GM18511 (cell line): Measurements from ENCODE around the gene DPH1.

Experiments
- ATAC-seq: cut with Tn5 transposase; IDR thresholded peaks from one replicate; pipeline ENCODE4 v1.9.1; 2021; ENCODE audit warnings: mild to moderate bottlenecking, moderate library complexity; ENCODE audit not compliant: unreplicated experiment

Gene DPH1

DNA sequence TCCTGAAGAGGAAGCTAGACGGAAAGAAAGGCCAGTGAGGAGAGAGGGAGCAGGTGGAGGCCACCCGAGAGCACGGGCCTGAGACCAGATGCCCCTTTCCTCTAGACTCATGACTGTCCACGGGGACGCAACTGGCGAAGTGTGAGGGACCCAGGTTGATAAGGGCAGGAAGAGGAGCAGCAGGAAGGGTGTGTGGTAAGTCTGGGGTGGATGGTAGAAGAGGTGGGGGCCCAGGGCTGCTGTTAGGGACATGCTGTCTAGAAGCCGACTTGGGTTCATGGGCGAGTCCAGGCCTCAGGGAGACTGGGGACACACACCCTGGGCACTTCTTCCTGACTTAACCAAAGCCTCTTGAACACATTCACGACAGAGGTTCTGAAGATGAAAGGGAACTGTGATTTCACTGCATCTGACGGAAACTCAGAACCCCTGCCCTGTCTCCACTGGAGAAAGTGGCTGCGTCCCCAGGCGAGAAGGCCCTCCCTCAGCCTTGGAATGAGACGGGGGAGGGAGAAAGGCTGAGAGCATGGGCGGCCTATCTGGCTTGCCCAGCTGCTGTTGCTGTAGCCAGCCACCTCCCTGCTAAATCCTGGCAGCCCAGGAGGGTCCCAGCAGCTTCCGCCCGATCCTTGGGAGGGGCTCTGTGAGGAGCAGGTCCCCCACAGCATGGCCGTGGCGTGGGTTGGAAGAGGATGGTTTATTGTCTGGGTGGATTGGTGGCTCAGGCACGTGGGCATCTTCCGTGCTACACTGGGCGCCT lies 30.9 kb downstream of the DPH1 start:
- ATAC-seq = no peak

DNA sequence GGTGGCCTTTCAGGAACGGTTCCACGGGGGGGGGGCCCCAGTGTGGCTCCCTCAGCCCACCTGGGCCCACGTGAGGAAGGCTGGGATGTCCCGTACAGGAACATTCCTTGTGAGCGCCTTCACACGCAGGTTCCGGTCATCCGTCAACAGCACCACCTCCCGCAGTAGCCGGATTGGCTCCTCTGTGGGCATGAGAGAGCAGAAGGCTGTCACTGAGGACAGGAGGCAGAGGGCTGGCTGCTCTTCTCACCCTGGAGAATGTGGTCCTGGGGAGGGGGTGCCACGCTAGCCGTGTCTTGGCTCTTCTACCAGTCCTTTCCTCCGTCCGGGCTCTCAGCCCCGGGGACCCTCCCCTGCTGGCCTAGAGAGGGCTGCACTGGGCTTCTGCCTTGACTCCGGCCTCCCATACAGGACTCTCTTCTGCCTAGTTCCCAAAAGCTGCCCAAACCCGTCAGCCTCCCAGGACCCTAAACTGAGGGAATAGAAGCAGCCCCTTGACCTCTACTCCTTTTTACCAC lies 31.5 kb downstream of the DPH1 start:
- no peak for ATAC-seq

DNA sequence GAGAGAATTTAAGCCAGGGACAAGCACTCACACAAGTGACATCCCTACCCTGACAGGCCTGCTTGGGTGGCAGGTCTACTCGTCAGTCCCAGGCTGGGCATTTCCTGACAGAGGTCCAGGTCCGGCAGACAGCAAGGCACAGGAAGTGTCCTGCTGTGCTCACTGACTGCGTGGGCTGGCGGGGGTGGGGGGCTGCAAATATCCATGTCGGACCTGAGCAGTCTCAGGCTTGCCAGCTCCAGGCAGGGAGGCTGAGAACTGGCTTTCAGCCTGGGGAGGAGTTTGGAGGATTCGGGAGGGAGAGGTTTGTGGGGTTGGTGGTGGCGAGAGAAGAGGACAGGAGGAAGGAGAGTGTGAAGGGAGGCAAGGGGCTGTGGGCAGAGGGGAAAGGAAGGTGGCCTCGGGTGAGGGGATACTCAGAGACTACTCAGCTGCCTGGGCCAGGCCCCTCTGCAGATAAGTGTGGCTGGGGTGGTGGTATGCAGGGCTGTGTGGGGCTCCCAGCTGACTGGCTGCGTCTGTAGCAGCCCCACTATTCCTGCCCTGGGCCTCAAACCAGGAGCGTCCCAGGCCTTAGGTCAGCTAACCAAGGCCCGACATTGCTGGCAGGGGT lies 32.7 kb downstream of the DPH1 start:
- no peak for ATAC-seq

DNA sequence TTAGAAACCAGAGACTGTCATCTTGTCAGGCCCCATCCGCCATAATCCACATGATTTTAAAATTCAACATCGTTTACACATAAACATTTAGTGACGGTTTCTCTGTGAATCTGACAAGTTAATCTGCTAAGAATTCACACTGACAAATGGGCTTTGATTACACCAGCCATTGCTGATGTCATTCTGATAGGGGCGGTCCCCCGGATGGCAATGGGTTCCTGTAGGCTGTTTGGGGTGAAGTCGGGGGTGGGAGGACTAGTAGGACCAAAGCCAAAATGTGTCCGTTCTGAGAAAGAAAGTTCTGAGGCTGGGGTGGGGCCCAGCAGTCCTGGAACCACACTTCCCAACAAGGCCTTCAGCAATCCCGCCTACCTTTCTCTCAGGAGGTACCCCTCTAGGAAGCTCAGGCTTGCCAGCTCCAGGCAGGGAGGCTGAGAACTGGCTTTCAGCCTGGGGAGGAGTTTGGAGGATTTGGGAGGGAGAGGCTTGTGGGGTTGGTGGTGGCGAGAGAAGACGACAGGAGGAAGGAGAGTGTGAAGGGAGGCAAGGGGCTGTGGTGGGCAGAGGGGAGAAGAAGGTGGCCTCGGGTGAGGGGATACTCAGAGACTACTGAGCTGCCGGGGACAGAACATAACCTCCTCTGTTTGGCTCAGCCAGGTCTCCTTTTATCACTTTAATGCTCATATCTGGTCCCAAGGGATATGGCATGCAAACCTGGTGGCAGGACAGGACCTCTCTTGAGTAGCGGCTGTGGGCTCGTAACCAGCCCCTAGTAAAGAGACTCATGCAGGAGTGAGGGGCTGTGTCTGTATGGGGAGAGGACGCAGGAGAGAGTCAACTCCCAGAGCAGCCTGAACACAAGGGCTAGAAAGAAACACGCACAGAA lies 33.6 kb downstream of the DPH1 start:
- ATAC-seq = no peak

DNA sequence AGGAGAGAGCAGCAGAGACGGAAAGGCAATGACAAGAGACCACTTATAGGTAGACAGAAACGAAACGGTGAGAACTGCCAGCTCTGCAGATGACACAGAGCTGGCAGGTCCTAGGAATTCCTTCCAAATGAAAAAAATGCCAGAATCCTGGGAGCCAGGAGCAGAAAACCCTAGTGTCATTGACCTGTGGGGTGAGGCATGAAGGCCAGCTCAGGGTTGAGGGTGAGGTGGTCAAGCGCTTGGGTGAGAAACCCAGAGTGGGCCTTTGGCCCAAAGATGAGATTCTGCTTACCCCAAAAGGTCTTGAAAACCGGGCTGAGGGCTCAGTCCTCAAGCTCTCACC lies 34.2 kb downstream of the DPH1 start:
- ATAC-seq = no peak

DNA sequence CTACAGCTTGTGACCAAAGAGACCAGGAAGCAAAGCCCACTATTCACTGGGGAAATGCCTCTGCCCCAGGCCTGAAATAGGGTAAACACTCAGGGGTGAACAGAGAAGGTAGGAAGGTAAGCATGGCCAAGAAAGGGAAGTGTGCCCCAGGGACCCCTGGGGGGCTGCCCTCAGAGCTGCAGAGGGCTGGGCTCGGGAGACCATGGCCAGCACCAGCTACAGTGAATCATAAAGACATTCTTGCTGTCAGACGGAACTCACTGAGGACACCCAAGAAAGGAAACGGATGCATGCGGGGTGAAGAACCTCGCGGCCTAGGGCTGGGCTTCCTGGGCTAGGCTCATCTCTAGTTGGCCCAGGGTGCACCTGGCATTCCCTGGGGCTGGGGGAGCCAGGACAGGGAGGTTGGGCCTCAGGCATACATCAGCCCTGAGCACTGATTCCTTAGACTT lies 34.6 kb downstream of the DPH1 start:
- ATAC-seq = no peak

DNA sequence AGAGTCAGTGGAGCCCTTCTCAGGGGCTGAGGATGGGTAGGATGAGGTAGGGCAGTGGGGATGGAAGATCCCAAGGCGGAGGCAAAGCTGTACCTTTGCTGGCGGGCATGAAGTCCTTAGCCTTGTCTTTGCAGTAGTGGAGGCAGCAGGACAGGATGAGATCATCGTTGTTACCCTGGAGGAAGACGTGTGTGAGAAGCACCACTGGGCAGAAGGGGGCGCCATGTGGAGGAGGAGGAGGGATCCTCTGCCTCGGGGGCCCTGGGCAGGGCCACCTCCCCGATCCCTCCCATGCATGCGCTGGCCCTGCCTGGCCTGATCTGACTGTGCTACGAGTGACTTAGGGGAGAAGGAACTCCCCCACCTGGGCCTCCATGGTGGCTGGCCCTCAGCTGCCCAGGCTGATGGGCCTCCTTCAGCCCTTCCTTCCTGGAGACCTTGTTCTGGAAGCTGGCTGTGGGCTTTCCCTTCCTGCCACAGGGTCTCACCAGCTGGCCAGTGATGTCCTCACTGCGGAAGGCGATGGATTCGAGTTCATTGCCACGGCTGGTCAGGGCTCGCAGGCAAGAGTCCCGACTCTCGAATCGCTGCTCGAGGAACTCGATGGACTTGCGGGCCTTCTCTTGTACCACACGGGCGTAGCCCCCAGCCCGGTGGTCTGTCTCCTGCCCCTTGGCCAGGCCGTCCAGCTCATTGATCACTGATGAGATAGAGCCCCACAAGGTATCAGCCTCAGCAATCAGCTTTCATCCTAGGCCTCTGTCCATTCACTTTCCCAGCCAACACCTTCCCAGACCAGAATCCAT lies 35.2 kb downstream of the DPH1 start:
- no peak for ATAC-seq

DNA sequence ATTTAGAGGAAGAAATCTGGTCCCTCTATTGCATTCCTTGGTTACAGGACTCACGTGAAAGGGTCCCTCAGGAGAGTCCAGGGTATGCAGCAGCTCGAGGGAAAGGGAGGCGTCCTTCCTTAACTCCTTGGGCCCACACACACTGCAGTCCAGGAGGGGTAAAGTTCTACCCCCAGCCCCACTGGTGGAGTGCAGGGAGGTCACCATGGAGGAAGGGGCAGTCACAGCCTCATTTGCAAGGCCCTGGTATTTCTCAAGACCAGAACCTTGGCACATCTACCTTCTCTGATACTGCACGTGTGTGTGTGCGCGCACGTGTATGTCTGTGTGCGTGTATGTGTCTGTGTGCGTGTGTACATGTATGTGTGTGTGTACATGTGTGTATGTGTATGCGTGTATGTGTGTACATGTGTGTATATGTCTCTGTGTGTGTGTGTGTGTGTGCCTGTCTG lies 36.0 kb downstream of the DPH1 start:
- ATAC-seq = no peak

DNA sequence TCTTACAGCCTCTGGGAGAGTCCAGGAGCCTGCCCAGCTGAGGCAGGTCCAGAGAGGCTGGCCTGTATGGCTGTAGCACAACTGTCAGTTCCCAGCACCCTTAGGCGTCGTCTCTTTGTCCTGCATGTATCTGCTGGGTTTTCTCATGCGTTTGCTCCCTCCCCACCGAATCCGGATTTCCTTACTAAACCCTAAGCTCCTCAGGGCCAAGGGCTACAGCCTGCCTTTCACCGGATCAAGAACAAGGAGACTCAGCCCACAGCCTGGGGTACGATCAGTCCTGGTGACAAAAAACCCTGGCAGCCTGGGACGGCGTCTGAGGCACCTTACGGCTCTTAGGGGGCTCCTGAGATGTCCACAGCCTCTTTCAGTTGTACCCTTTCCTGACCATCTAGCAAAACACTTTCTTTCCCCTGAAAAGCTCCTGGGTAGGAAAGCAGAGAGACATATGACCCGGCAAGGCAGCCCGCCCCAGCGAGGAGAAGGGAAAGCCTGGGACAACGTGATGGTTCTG lies 37.2 kb downstream of the DPH1 start:
- no peak for ATAC-seq

DNA sequence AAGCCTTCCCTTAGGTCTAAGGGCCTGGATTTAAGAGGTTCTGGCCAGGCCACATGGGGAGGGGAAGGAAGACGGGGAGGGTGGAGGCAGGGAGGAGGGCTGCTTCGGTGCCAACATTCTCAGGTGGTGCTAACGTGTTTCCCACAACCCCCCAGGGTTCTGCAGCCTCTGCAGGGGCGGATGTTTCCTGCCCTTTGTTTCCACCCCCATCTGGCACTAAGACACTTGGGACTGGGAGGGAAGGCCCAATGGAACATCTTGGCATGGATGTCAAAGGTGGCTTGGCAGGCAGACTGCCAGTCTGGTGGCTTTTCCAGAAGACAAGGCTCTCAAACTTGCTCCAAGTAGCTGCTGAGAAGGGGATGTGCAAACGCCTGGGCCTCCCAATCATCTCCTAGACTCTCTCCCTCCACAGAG lies 37.7 kb downstream of the DPH1 start:
- no peak for ATAC-seq

DNA sequence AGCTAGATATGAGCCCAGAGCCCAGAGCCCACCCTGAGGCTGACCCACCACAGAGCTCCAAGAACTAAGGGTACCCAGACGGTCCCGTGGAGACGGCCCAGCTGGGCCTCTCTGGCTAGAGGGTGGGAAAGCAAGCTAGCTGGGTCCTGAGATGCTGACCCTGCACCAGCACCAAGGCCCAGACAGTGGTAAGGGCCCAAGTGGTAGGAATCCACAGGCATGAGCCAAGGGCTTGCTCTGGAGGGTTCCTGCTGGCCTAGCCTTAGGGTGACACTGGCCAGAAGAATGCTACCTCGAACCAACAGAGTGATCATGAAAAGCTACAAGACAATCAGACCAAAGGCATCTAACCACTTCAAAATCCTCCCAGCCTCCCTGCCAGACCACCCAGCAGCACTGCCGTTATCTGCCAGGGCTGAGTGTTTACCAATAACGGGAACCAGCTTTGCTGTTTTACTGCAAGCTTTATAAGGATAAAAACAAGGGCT lies 38.1 kb downstream of the DPH1 start:
- no peak for ATAC-seq

DNA sequence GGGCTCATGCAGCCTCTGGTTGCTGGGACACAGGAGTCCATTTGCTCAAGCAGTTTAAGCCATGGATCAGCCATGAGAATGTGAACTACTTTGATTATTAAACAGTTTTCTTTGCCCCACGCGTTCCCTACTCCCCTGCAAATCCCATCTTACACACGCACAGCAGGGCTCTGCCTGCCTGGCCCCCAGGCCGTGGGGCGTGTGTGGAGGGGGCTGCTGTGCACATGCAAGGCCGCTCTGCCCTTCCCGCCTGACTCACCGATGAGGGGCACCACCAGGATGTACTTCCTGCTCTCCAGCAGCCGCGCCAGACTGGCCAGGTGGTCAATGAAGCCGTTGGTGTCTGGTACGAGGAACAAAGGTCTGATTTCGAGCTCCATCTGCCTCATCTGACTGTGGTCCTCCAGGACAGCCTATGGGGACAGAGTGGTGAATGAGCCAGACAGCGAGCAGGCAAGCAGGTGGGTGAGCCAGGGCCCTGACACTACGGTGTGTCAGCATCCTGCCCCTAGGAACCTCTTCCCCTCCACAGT lies 38.6 kb downstream of the DPH1 start:
- no peak for ATAC-seq

DNA sequence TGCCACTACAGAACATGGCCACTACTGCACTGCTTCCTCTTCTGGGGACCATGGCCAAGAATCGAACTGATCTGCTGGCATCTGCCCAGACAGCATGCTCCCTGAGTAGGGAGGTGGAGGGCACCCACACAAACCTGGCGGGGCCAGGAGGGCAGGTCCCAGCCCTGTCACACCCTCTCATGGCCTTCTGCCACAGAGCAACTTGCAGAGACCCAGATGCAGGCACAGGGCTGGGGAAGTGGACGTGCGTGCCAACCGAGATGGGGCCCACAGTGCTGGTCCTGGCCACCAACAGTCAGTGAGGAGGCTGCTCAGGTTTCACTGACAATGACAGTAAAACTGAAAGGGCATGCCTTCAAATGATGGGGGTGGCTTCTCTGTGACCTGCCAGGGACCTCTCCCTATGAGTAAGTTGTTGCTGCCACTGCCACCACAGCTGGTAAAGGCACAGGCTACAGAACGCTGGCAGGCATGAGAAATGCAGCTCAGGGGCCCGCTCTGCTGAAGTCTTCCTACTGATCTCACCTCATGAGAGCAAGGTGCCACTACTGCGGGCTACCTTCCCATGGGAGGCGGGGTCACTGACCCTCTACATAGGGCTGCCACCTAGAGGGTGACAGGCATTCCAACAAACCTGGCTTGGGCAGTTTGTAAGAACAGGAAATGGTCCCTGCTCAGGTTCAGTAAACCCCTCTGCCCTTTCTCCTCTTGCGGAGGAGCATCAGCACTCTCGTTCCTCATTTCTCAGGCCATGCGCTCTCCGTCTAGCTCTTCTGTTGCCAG lies 40.5 kb downstream of the DPH1 start:
- ATAC-seq = peak; percentile 88

DNA sequence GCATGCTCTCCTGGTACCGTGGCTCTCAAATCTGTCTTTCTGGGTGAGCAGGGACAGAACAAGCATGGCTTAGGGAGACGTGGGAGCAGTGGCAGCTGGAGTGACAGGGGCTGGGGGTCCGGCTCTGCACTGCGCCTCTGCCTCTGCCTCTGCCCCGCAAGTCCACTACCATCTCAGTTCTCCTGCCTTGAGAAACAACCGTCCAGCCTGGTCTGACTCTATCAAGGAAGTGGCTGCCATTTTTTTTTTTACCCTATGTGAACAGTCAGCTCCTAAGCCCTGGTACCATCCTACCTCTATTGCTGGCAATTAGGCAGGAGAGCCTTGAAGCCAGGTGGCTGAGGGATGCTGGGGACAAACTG lies 41.1 kb downstream of the DPH1 start:
- ATAC-seq = no peak

DNA sequence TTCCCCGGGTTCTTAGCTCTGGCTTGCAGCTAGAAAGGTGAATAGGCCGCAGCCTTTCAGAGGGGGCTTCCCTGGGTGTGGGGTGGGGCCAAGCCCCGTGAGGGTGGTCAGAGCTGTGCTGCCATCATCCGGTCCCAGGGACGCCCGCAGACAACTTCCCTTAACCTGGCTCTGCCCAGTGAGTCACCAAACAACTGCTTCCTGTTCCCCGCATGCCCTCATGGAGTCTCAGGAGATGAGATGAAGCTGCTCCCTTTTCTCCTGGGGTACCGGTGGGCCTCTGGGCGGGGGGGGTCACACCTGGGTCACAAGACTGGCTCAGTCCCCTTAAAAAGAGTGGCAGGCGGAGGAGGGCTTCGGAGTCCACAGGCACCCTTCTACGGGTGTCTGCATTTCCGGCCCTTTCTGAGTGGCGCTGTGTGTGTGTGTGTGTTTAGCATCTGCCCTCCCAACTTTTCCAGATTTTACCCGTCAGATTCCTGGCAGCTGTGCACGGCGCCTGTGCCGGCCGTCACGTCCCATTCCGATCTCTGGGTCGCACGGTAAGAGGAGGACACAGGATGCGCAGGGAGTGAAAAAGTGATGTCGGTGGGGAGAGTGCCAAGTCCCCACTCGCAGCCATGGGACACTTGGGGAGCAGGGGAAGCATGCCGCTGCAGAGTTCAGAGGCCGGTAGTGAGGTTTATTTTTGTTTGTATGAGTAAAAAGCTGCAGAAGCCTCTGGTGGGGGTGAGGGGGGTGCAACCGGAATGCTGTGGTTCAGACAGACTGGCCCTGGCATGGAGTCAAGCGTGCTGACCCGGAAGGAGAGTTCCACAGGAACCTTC lies 41.7 kb downstream of the DPH1 start:
- ATAC-seq = no peak

DNA sequence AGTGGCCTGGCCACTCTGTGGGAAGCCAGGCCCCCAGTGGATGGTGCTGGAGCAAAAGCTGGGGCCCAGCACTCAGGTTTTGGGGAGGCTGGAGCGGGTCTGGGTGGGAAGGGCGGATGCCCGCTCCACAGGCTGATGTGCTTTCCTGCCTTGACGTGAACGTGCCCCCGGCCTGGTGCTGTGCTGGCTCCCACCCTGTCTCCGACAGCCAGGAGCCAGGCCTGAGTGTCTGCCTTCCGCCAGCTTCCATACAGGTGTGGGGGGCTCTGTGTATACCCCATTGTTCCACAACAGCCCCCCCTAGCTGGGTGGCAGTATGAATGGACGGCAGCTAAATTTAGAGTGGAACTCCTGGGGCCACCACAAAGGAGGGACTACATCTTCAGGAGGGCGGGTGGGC lies 45.0 kb downstream of the DPH1 start:
- ATAC-seq = no peak

DNA sequence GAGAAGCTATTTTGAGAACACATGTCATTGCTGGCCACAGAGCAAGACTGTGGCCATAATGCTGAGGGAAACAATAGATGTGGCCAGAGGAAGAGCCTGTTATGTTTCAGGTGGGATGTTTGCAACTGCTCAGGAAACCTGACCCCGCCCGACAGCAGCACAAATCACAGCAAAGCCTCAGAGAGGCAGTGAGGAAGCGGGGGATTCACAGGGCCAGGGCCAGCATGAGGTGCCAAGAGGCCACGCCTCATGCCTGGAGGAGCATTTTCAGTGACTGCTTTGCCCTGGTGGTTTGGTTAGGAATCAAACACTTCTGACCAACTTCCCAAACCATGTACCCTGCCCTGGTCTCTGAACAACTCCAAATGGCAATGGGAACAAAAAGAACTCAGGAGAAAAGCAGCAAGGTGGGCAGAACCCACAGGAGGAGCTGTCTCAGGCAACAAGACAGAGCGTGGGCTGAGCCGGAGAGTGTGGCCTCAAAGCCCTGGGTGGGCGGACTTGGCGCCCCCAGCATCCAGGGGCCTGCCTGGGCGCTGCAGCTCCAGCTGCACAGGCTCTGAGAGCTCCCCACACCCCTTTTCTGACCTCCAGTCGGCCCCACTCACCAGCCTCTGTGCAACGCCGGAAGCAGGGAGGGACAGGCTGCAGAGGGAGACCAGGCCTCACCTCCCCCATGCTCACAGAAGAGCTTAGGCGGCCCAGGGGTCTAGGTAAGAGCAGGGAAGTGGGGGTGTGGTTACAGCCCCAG lies 45.6 kb downstream of the DPH1 start:
- no peak for ATAC-seq
